Right ventricle myocardium superior (tissue), 1 donor: ENCODE data around the gene DZIP3. TPM values are rescaled to one million over a fixed set of nuclear protein-coding genes. Genes with fewer than 3 reads are reported as not detected.
"Not testable (repeated sequence)": the region's sequence is repeated elsewhere in the genome, so short reads cannot be mapped to it uniquely, and the experiment has no call there.

ENCODE experiments used
- ATAC-seq: fragments of 200-7000 bp; cut with Tn5 transposase; one replicate; pipeline ENCODE4 v1.9.1; 2020; ENCODE audit warnings: mild to moderate bottlenecking; ENCODE audit not compliant: poor library complexity
- DNase-seq: peaks from one replicate; pipeline ENCODE4 v3.0.0-alpha.2; 2020
- intact Hi-C: fragments of 100-400 bp; cut with DNase I; formaldehyde crosslinking; loops from one replicate; pipeline ENCODE4 v1.11.2; 2022
- total RNA-seq: library from RNA; stranded (reverse); fragmentation: NEBNext Ultra II Directional; extraction: Animal tissue kit (Norgen Biotek cat#: 25700); gene quantifications from one replicate; pipeline ENCODE4 v1.2.1, GENCODE V29; 2021
- donor health status: DM: no; HTN: yes; CAD: no; lungs with severe emphysema.

The DZIP3 gene
- total RNA-seq, 1 donor from 2014 or later = 14.3 TPM

- intact Hi-C loops = no loop called here
- DNase-seq = no peak
- ATAC-seq = no peak
These were observed 439 bp downstream of the DZIP3 start for GRCh38 chr3:108589998-108590323.

GRCh38 chr3:108590460-108590859 lies 938 bp downstream of the DZIP3 start:
- intact Hi-C loops = no loop called here
- DNase-seq (no peak), ATAC-seq (no peak)

- DNase-seq (no peak), ATAC-seq (no peak)
- intact Hi-C loops = no loop called here
These were observed 5.8 kb downstream of the DZIP3 start for GRCh38 chr3:108595321-108595720.

GRCh38 chr3:108598375-108598774 lies 8.9 kb downstream of the DZIP3 start:
- ATAC-seq = no peak
- intact Hi-C loops = no loop called here
- DNase-seq = no peak

GRCh38 chr3:108599677-108600409 lies 10.3 kb downstream of the DZIP3 start:
- intact Hi-C loops = no loop called here
- no peak for ATAC-seq

GRCh38 chr3:108602249-108602934 lies 12.9 kb downstream of the DZIP3 start:
- ATAC-seq (peak; percentile 79), DNase-seq (no peak)
- intact Hi-C loops = no loop called here

More at GRCh38 chr3:108599677-108600409, 10.3 kb downstream of the DZIP3 start:
- DNase-seq = no peak

- ATAC-seq (no peak), DNase-seq (no peak)
- intact Hi-C loops = no loop called here
These were observed 13.4 kb downstream of the DZIP3 start for GRCh38 chr3:108602935-108603294.

- no peak for DNase-seq
- ATAC-seq = no peak
- intact Hi-C loops = no loop called here
These were observed 14.2 kb downstream of the DZIP3 start for GRCh38 chr3:108603691-108604090.

- no peak for ATAC-seq
- intact Hi-C loops = no loop called here
- no peak for DNase-seq
These were observed 15.5 kb downstream of the DZIP3 start for GRCh38 chr3:108605028-108605427.

- intact Hi-C loops = no loop called here
- no peak for ATAC-seq
- no peak for DNase-seq
These were observed 16.0 kb downstream of the DZIP3 start for GRCh38 chr3:108605491-108605890.

- no peak for ATAC-seq
- intact Hi-C loops = no loop called here
- DNase-seq = no peak
These were observed 19.2 kb downstream of the DZIP3 start for GRCh38 chr3:108608750-108609149.

GRCh38 chr3:108610651-108611050 lies 21.1 kb downstream of the DZIP3 start:
- DNase-seq (no peak), ATAC-seq (no peak)
- intact Hi-C loops = no loop called here

- ATAC-seq, intact Hi-C loops: not testable (repeated sequence)
These were observed 26.6 kb downstream of the DZIP3 start for GRCh38 chr3:108616090-108616489.

GRCh38 chr3:108620250-108620649 lies 30.7 kb downstream of the DZIP3 start:
- intact Hi-C loops = no loop called here
- no peak for ATAC-seq
- DNase-seq = no peak

More at GRCh38 chr3:108616090-108616489, 26.6 kb downstream of the DZIP3 start:
- not testable (repeated sequence) for DNase-seq

- intact Hi-C loops = no loop called here
- no peak for DNase-seq
- ATAC-seq = no peak
These were observed 34.0 kb downstream of the DZIP3 start for GRCh38 chr3:108623504-108623903.

- DNase-seq (no peak), ATAC-seq (no peak)
- intact Hi-C loops = no loop called here
These were observed 40.5 kb downstream of the DZIP3 start for GRCh38 chr3:108629974-108630373.

GRCh38 chr3:108642526-108642925 lies 53.0 kb downstream of the DZIP3 start:
- intact Hi-C loops = no loop called here
- DNase-seq = no peak
- ATAC-seq = no peak

- DNase-seq (no peak), ATAC-seq (no peak)
- intact Hi-C loops = no loop called here
These were observed 55.8 kb downstream of the DZIP3 start for GRCh38 chr3:108645364-108645763.

GRCh38 chr3:108655664-108656063 lies 66.1 kb downstream of the DZIP3 start:
- DNase-seq, intact Hi-C loops, ATAC-seq: not testable (repeated sequence)

GRCh38 chr3:108661699-108662098 lies 72.2 kb downstream of the DZIP3 start:
- intact Hi-C loops = no loop called here
- DNase-seq (no peak), ATAC-seq (no peak)
